Common myeloid progenitor, CD34-positive (primary cell): Measurements from ENCODE around the gene HKDC1.
"Not testable (repeated sequence)": the region's sequence is repeated elsewhere in the genome, so short reads cannot be mapped to it uniquely, and the experiment has no call there.

Experiments used
- CTCF ChIA-PET: fragments of 350-600 bp; sonication (Branson Sonifier 250); formaldehyde crosslinking; loops from one replicate; lab custom pipeline; 2021; ENCODE audit warnings: antibody characterized with exemption; lab: Charles Lee
- POLR2A ChIA-PET: fragments of 350-600 bp; sonication (Branson Sonifier 250); formaldehyde crosslinking; loops from one replicate; lab custom pipeline; 2021; ENCODE audit warnings: antibody characterized with exemption; lab: Charles Lee
- DNase-seq, 3 donors: peaks; one replicate each; pipeline versions ENCODE4 v3.0.0 to v3.0.0-alpha.2; 2013
- H3K27ac ChIP-seq, 2 experiments: 1 replicate in 1 of 2; 2 replicates in 1 of 2; pipeline ENCODE4 v1.7.0; 2013; ENCODE audit warnings: inconsistent platforms in 2 of 2, low read length in 2 of 2, mild to moderate bottlenecking in 2 of 2, low read depth in 1 of 2, moderate library complexity in 1 of 2; ENCODE audit not compliant: severe bottlenecking in 2 of 2, insufficient read depth in 1 of 2, poor library complexity in 1 of 2
- H3K27me3 ChIP-seq, 5 experiments: replicated peaks in 2 of 5; 1 replicate in 3 of 5; 2 replicates in 2 of 5; pipeline versions ENCODE4 v1.6.1 to v1.7.0; 2013; ENCODE audit warnings: low read length in 4 of 5, mild to moderate bottlenecking in 2 of 5, moderate library complexity in 2 of 5, inconsistent platforms in 1 of 5; ENCODE audit not compliant: insufficient read depth in 5 of 5, control insufficient read depth in 4 of 5
- H3K36me3 ChIP-seq, 4 experiments: 1 replicate in 2 of 4; 2 replicates in 2 of 4; pipeline versions ENCODE4 v1.6.1 to v1.7.0; 2013; ENCODE audit warnings: low read length in 3 of 4, control low read depth in 1 of 4, mild to moderate bottlenecking in 1 of 4; ENCODE audit not compliant: control insufficient read depth in 4 of 4, insufficient read depth in 4 of 4
- H3K4me1 ChIP-seq, 4 experiments: 1 replicate in 3 of 4; 2 replicates in 1 of 4; pipeline versions ENCODE4 v1.6.1 to v1.7.1; 2013; ENCODE audit warnings: low read length in 3 of 4, mild to moderate bottlenecking in 3 of 4, control low read depth in 1 of 4, inconsistent platforms in 1 of 4, moderate library complexity in 1 of 4; ENCODE audit not compliant: control insufficient read depth in 4 of 4, insufficient read depth in 4 of 4; ENCODE audit errors: control extremely low read depth in 1 of 4
- H3K4me3 ChIP-seq, 7 experiments: 1 replicate in 4 of 7; 2 replicates in 3 of 7; pipeline versions ENCODE4 v1.5.1 to v1.7.0; 2013; ENCODE audit warnings: mild to moderate bottlenecking in 7 of 7, low read length in 6 of 7, moderate library complexity in 6 of 7, inconsistent platforms in 2 of 7, low read depth in 2 of 7, control low read depth in 1 of 7; ENCODE audit not compliant: insufficient read depth in 4 of 7, control insufficient read depth in 1 of 7; ENCODE audit errors: extremely low read depth in 1 of 7
- H3K9me3 ChIP-seq, 5 experiments: 1 replicate in 4 of 5; 2 replicates in 1 of 5; pipeline versions ENCODE4 v1.6.1 to v1.7.1; 2013; ENCODE audit warnings: low read length in 4 of 5, mild to moderate bottlenecking in 2 of 5, inconsistent platforms in 1 of 5, low read depth in 1 of 5, moderate library complexity in 1 of 5; ENCODE audit not compliant: control insufficient read depth in 4 of 5, insufficient read depth in 2 of 5; ENCODE audit errors: control extremely low read depth in 1 of 5
- WGBS: methylation state at CpG from one replicate; pipeline ENCODE4 v1.1.5; 2013; ENCODE audit not compliant: insufficient coverage; 5-methylcytosine and 5-hydroxymethylcytosine counted together

Gene HKDC1

DNA sequence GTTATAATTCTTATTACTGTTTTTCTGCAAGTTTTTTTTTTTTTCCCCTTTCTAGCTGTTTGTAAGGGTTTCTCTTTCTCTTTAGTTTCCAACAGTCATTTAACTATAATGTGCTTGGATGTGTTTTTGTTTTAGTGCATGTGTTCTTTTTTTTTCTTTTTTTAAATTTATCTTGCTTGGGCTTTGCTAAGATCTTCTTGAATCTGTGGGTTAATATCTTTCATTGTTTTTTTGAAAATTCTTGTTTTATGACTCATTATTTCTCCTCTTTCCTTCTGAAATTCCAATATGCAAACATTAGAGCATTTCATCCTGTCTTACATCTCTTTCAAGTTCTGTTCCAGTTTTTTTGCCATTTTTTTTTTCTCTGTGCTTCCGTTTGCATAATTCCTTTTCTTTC lies 52.5 kb downstream of the HKDC1 start:
- DNase-seq: no peak
- ChIA-PET CTCF (interaction anchor here (0.9 kb wide), 1 partner anchor 120 kb away, joined by 3 read pairs; no protein-coding TSS in a partner anchor), POLR2A (no interaction called here)
- no peak overlapping the region for H3K4me3 ChIP-seq
- no peaks in the 10 kb centered on the region for H3K4me1 ChIP-seq
- no peak overlapping the region for H3K27ac ChIP-seq
- peaks cover 0 to 3% (median 0%) of the 10 kb centered on the region in 5 experiments for H3K9me3 ChIP-seq
- no peaks in the 10 kb centered on the region for H3K36me3 ChIP-seq
- WGBS: 80% methylated on average over 1 of the region's 1 CpG
- no peaks in the 10 kb centered on the region for H3K27me3 ChIP-seq

DNA sequence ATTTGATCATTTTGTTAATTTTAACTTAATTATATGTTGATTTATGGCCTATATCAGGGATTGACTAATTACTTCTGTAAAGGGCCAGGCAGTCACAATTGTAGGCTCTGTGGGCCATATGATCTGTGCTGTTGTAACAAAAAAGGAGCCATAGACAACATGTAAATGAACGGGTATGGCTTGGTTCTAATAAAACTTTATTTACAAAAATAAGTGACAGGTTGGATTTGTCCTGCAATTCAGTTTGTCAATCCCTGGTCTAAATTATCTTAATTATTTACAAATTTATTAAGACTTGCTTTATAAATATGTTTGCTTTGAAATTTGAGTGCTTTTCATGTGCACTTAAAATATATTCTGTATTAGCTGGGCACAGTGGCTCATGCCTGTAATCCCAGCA lies 55.3 kb downstream of the HKDC1 start:
- no peak for DNase-seq
- H3K4me1 ChIP-seq: no peaks in the 10 kb centered on the region
- no peak overlapping the region for H3K27ac ChIP-seq
- H3K36me3 ChIP-seq: no peaks in the 10 kb centered on the region
- no peaks in the 10 kb centered on the region for H3K27me3 ChIP-seq
- peaks cover 0 to 3% (median 0%) of the 10 kb centered on the region in 5 experiments for H3K9me3 ChIP-seq
- H3K4me3 ChIP-seq: no peak overlapping the region
- WGBS: no CpG with 5 or more reads among the region's 1 CpG
- CTCF ChIA-PET: no interaction called here
- POLR2A ChIA-PET: no interaction called here

DNA sequence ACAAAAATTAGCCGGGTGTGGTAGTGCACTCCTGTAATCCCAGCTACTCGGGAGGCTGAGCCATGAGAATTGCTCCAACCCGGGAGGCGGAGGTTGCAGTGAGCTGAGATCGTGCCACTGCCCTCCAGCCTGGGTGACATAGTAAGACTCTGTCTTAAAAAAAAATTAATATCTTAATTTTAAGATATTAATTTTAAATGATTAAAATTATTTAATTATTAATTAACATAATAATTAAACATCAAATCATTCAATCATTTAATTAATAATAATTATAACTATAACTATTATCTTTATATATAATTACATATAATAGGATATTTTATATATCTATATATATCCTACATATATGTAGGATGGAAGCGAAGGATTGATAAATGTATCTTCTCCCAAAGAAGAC lies 56.4 kb downstream of the HKDC1 start:
- CTCF ChIA-PET: no interaction called here
- WGBS: 100% methylated on average over 3 of the region's 6 CpGs
- Histone ChIP-seq H3K27ac (no peak overlapping the region), H3K9me3 (peaks cover 0 to 3% (median 0%) of the 10 kb centered on the region in 5 experiments), H3K27me3 (no peaks in the 10 kb centered on the region), H3K36me3 (no peaks in the 10 kb centered on the region), H3K4me3 (no peak overlapping the region), H3K4me1 (no peaks in the 10 kb centered on the region)
- no peak for DNase-seq
- POLR2A ChIA-PET: no interaction called here

- ChIA-PET POLR2A (interaction anchor here (0.7 kb wide), 1 partner anchor 14 kb away, joined by 3 read pairs; no protein-coding TSS in a partner anchor), CTCF (interaction anchor here (0.8 to 1.8 kb wide), 4 partner anchors 9 to 47 kb away, joined by 3 to 6 read pairs (median 3); no protein-coding TSS in a partner anchor)
- no peak within 1 kb of the TSS for H3K4me3 ChIP-seq
- H3K9me3 ChIP-seq: no peaks in the 10 kb centered on the region
- no peaks in the 10 kb centered on the region for H3K36me3 ChIP-seq
- WGBS: 90% methylated on average over 11 of the region's 11 CpGs
- no peaks in the 10 kb centered on the region for H3K4me1 ChIP-seq
- no peaks in the 10 kb centered on the region for H3K27me3 ChIP-seq
- DNase-seq: no peak
- no peak within 1 kb of the TSS for H3K27ac ChIP-seq
Measured at GRCh38 chr10:69278446-69278963, 58.4 kb downstream of the HKDC1 start, which contains the start of gene HK1. TSS of gene HK1 (plus strand) at chr10:69278496.

GRCh38 chr10:69279110-69279509 lies 59.0 kb downstream of the HKDC1 start:
- Histone ChIP-seq H3K27me3 (no peaks in the 10 kb centered on the region), H3K4me3 (no peak overlapping the region), H3K36me3 (no peaks in the 10 kb centered on the region), H3K9me3 (no peaks in the 10 kb centered on the region), H3K27ac (no peak overlapping the region), H3K4me1 (no peaks in the 10 kb centered on the region)
- POLR2A ChIA-PET: no interaction called here
- 100% methylated on average over 2 of the region's 2 CpGs for WGBS
- no peak for DNase-seq
- CTCF ChIA-PET: interaction anchor here (0.8 to 1.3 kb wide), 2 partner anchors 40 to 46 kb away, joined by 3 read pairs; no protein-coding TSS in a partner anchor

- ChIA-PET POLR2A (interaction anchor here (0.7 kb wide), 1 partner anchor 10 kb away, joined by 3 read pairs; no protein-coding TSS in a partner anchor), CTCF (interaction anchor here (0.8 kb wide), 1 partner anchor 36 kb away, joined by 3 read pairs; no protein-coding TSS in a partner anchor)
- Histone ChIP-seq H3K9me3 (no peaks in the 10 kb centered on the region), H3K4me3 (no peak overlapping the region), H3K4me1 (no peaks in the 10 kb centered on the region), H3K27ac (no peak overlapping the region), H3K36me3 (no peaks in the 10 kb centered on the region), H3K27me3 (no peaks in the 10 kb centered on the region)
- no peak for DNase-seq
- WGBS: 94% methylated on average over 7 of the region's 8 CpGs
Measured at GRCh38 chr10:69281507-69282413, 61.6 kb downstream of the HKDC1 start.

GRCh38 chr10:69284402-69284801 lies 64.3 kb downstream of the HKDC1 start:
- H3K9me3 ChIP-seq, DNase-seq, POLR2A ChIA-PET, H3K27ac ChIP-seq, H3K36me3 ChIP-seq, CTCF ChIA-PET, H3K27me3 ChIP-seq, H3K4me1 ChIP-seq, H3K4me3 ChIP-seq: not testable (repeated sequence)
- WGBS: 97% methylated on average over 6 of the region's 6 CpGs
